Endothelial cell of umbilical vein (primary cell): Measurements from ENCODE around the gene PLEKHB1. TPM values are rescaled to one million over a fixed set of nuclear protein-coding genes. Genes with fewer than 3 reads are reported as not detected.

Source experiments
- BruUV-seq: library from RNA; stranded (reverse); fragments of 400-500 nt; replicated peaks from 2 replicates; lab custom pipeline; 2021; lab: Mats Ljungman, UMichigan
- CTCF ChIA-PET: fragments of 300-600, 350-600 bp; sonication (Branson Sonifier 250); formaldehyde crosslinking; loops from one replicate; lab custom pipeline; 2021; ENCODE audit warnings: antibody characterized with exemption, inconsistent platforms; lab: Charles Lee
- POLR2A ChIA-PET: fragments of 300-600, 350-600 bp; sonication (Branson Sonifier 250); formaldehyde crosslinking; loops from one replicate; lab custom pipeline; 2021; ENCODE audit warnings: antibody characterized with exemption, inconsistent platforms; lab: Charles Lee
- DNase-seq: peaks from one replicate; pipeline ENCODE4 v3.0.0-alpha.2; 2011; ENCODE audit warnings: low read depth, low spot score
- FAIRE-seq: peaks from 2 replicates; lab custom pipeline; 2011; peaks lifted over from hg19 to GRCh38; lab: Jason Lieb, UNC
- H2AFZ ChIP-seq: 2 replicates; pipeline ENCODE4 v1.6.0; 2012; ENCODE audit warnings: low read depth, low read length, control low read depth, inconsistent platforms
- H3K27ac ChIP-seq: 2 replicates; pipeline ENCODE4 v1.5.1; 2011; ENCODE audit warnings: low read depth, mild to moderate bottlenecking, control low read depth, low read length, moderate library complexity; ENCODE audit not compliant: insufficient read depth
- H3K27me3 ChIP-seq, 2 experiments: 2 replicates each; pipeline versions ENCODE4 v1.6.0 to v1.6.1; 2011; ENCODE audit warnings: low read length in 2 of 2, mixed read lengths in 1 of 2; ENCODE audit not compliant: control insufficient read depth in 2 of 2, insufficient read depth in 2 of 2
- H3K36me3 ChIP-seq, 2 experiments: 2 replicates in 1 of 2; 3 replicates in 1 of 2; pipeline ENCODE4 v1.5.1; 2011; ENCODE audit warnings: low read length in 2 of 2, mild to moderate bottlenecking in 1 of 2, moderate library complexity in 1 of 2; ENCODE audit not compliant: control insufficient read depth in 2 of 2, insufficient read depth in 2 of 2; ENCODE audit errors: extremely low read depth in 1 of 2
- H3K4me1 ChIP-seq: 3 replicates; pipeline ENCODE4 v1.5.1; 2011; ENCODE audit warnings: mild to moderate bottlenecking, low read length; ENCODE audit not compliant: control insufficient read depth, insufficient read depth; ENCODE audit errors: extremely low read depth
- H3K4me2 ChIP-seq: 2 replicates; pipeline ENCODE4 v1.6.1; 2011; ENCODE audit warnings: low read length, control low read depth, mixed read lengths; ENCODE audit not compliant: insufficient read depth
- H3K4me3 ChIP-seq, 3 experiments: fragments of 200-600 bp in 1 of 3; sonication (generic), shearing (Covaris generic) in 1 of 3; replicated peaks in 1 of 3; 2 replicates each; pipeline ENCODE4 v1.5.1; 2011 to 2016; ENCODE audit warnings: control low read depth in 3 of 3, low read length in 3 of 3, mild to moderate bottlenecking in 2 of 3, inconsistent platforms in 1 of 3, low read depth in 1 of 3, moderate library complexity in 1 of 3; ENCODE audit not compliant: insufficient read depth in 1 of 3
- H3K79me2 ChIP-seq: 2 replicates; pipeline ENCODE4 v1.6.0; 2012; ENCODE audit warnings: low read length, inconsistent platforms; ENCODE audit not compliant: control insufficient read depth, insufficient read depth
- H3K9ac ChIP-seq: replicated peaks from 2 replicates; pipeline ENCODE3; 2011; ENCODE audit warnings: low read length, control low read depth; ENCODE audit not compliant: insufficient read depth; ENCODE audit errors: extremely low read depth
- H3K9me1 ChIP-seq: replicated peaks from 3 replicates; pipeline ENCODE4 v1.6.0; 2011; ENCODE audit warnings: mild to moderate bottlenecking, low read length; ENCODE audit not compliant: control insufficient read depth, insufficient read depth; ENCODE audit errors: extremely low read depth
- H3K9me3 ChIP-seq: replicated peaks from 2 replicates; pipeline ENCODE4 v1.5.1; 2012; ENCODE audit warnings: low read length, inconsistent platforms; ENCODE audit not compliant: control insufficient read depth, insufficient read depth
- H4K20me1 ChIP-seq: replicated peaks from 2 replicates; pipeline ENCODE3; 2011; ENCODE audit warnings: mild to moderate bottlenecking, low read length; ENCODE audit not compliant: control insufficient read depth, insufficient read depth; ENCODE audit errors: extremely low read depth
- EZH2 ChIP-seq: IDR thresholded peaks from 2 replicates; pipeline ENCODE4 v1.6.1; 2012; ENCODE audit warnings: borderline replicate concordance, low read depth, mild to moderate bottlenecking, moderate library complexity, low read length, inconsistent platforms; ENCODE audit not compliant: severe bottlenecking
- FOS ChIP-seq: IDR thresholded peaks from 2 replicates; pipeline ENCODE4 v1.6.1; 2011; ENCODE audit warnings: mild to moderate bottlenecking, low read length, moderate library complexity, borderline replicate concordance; ENCODE audit not compliant: insufficient read depth
- GATA2 ChIP-seq: IDR thresholded peaks from 2 replicates; pipeline ENCODE4 v1.7.0; 2011; ENCODE audit warnings: low read depth, mild to moderate bottlenecking, moderate library complexity, mixed read lengths, low read length; ENCODE audit not compliant: insufficient read length, insufficient read depth
- JUN ChIP-seq: IDR thresholded peaks from 2 replicates; pipeline ENCODE4 v1.6.1; 2011; ENCODE audit warnings: borderline replicate concordance, low read depth; ENCODE audit not compliant: insufficient read length, insufficient read depth
- MYC ChIP-seq: IDR thresholded peaks from one replicate; pipeline ENCODE4 v1.6.1; 2011; ENCODE audit warnings: mild to moderate bottlenecking, low read depth, low read length
- POLR2A ChIP-seq: IDR thresholded peaks from 2 replicates; pipeline ENCODE4 v1.6.1; 2012; ENCODE audit warnings: low read depth, mild to moderate bottlenecking, control low read depth, low read length
- POLR2AphosphoS5 ChIP-seq: IDR thresholded peaks from 2 replicates; pipeline ENCODE4 v1.6.1; 2012; ENCODE audit warnings: low read depth, mild to moderate bottlenecking, control low read depth, low read length, moderate library complexity; ENCODE audit not compliant: insufficient read depth
- dilution Hi-C: fragments of 300-500 bp; cut with MboI; formaldehyde crosslinking; loops from one replicate; pipeline ENCODE4 v1.15.0; 2019; ENCODE audit warnings: low sequenced_read_pairs; ENCODE audit not compliant: extremely low pct_ligation_motif_present
- intact Hi-C: fragments of 100-400 bp; cut with micrococcal nuclease; formaldehyde crosslinking; loops from one replicate; pipeline ENCODE4 v1.10.0; 2022
- polyA plus RNA-seq, 4 experiments: library from polyadenylated mRNA; depleted of rRNA in 3 of 4; stranded (reverse) in 3 of 4; unstranded in 1 of 4; fragments of >200 nt; gene quantifications; 2 replicates each; pipeline versions ENCODE4 v1.2.1 to v1.2.3, GENCODE V29; 2011 to 2012; ENCODE audit warnings: missing spikeins in 1 of 4
- total RNA-seq: library from RNA; stranded (reverse); gene quantifications from 2 replicates; pipeline ENCODE4 v1.2.3, GENCODE V29; 2021
- TF ChIP-seq, protein P1 (sequence below): IDR thresholded peaks from 2 replicates; pipeline ENCODE4 v1.6.1; 2011; ENCODE audit not compliant: insufficient read depth, insufficient read length
- TF ChIP-seq, protein P2 (sequence below), 2 donors: IDR thresholded peaks; 1 replicate in 1 of 2; 2 replicates in 1 of 2; pipeline ENCODE4 v1.5.1; 2011; ENCODE audit warnings: low read length in 2 of 2, mild to moderate bottlenecking in 2 of 2, moderate library complexity in 2 of 2, control low read depth in 1 of 2, inconsistent platforms in 1 of 2, low read depth in 1 of 2; ENCODE audit not compliant: insufficient read depth in 1 of 2; ENCODE audit errors: extremely low read depth in 1 of 2

PLEKHB1 gene
- total and polyA plus RNA-seq, 2 donors (not counting 3 experiments of a cell fraction or from before 2014, with no cell fraction given), result 0.75 to 0.99 TPM

DNA sequence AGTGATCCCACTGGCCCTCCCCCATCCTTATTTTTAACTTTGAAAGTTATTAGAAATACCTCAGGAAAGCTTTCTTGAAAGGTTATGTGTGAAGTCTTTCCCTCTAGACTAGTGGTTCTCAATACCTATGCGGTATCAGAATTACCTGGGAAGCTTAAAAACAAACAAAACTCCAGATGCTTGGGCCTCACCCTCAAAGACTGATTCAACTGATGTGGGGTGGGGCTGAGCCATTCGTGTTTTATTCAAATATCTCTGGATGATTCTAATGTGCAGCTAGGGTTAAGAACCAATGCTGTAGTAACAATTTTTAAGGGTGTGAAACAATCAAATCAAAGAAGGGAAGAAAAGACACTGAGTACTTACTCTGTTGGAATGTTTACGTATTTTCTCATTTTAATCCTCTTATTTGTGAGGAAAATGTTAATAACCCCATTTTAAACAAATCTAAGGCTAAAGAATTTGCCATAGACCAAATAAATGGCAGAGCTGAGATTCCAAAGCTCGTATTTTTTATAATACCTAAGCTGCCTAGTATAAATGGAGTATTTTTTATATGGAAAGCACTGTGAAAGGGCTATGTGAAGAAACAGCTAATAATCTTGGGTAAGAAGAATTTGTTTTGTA lies 47.6 kb downstream of the PLEKHB1 start:
- no peak for DNase-seq

More for the DNA sequence above, 47.6 kb downstream of the PLEKHB1 start:
- ChIA-PET CTCF (interaction anchor here (1.4 to 2.4 kb wide), 4 partner anchors 12 to 237 kb away, joined by 4 to 8 read pairs (median 5); no protein-coding TSS in a partner anchor), POLR2A (no interaction called here)
- no peaks in the 10 kb centered on the region for H3K79me2 ChIP-seq
- H3K4me2 ChIP-seq, result no peak overlapping the region
- no TSS peak for BruUV-seq
- H3K27ac ChIP-seq, result no peak overlapping the region
- no peak overlapping the region for H3K4me3 ChIP-seq
- H3K9me3 ChIP-seq, result no peaks in the 10 kb centered on the region
- H2AFZ ChIP-seq, result no peak overlapping the region
- peaks cover 5 to 6% of the 10 kb centered on the region in 2 experiments for H3K36me3 ChIP-seq
- no peaks in the 10 kb centered on the region for H3K27me3 ChIP-seq
- H4K20me1 ChIP-seq, result no peaks in the 10 kb centered on the region
- dilution Hi-C loops, result no loop called here
- H3K9me1 ChIP-seq, result no peaks in the 10 kb centered on the region
- FAIRE-seq, result no peak
- no peak for TF ChIP-seq POLR2A
- no peak for TF ChIP-seq EZH2
- TF ChIP-seq FOS, result no peak
- no peak for TF ChIP-seq MYC
- TF ChIP-seq POLR2AphosphoS5, result no peak
- TF ChIP-seq GATA2, result no peak
- TF ChIP-seq, protein P1, sequence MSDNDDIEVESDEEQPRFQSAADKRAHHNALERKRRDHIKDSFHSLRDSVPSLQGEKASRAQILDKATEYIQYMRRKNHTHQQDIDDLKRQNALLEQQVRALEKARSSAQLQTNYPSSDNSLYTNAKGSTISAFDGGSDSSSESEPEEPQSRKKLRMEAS, result no peak
- TF ChIP-seq, protein P2, sequence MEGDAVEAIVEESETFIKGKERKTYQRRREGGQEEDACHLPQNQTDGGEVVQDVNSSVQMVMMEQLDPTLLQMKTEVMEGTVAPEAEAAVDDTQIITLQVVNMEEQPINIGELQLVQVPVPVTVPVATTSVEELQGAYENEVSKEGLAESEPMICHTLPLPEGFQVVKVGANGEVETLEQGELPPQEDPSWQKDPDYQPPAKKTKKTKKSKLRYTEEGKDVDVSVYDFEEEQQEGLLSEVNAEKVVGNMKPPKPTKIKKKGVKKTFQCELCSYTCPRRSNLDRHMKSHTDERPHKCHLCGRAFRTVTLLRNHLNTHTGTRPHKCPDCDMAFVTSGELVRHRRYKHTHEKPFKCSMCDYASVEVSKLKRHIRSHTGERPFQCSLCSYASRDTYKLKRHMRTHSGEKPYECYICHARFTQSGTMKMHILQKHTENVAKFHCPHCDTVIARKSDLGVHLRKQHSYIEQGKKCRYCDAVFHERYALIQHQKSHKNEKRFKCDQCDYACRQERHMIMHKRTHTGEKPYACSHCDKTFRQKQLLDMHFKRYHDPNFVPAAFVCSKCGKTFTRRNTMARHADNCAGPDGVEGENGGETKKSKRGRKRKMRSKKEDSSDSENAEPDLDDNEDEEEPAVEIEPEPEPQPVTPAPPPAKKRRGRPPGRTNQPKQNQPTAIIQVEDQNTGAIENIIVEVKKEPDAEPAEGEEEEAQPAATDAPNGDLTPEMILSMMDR (IDR thresholded peaks at IDR 0.05; ENCODE audit: extremely low read depth in 1 of 2, insufficient read depth in 1 of 2, low read depth in 1 of 2, low read length in 2 of 2), result no peak
- no peak for TF ChIP-seq JUN
- H3K9ac ChIP-seq, result no peak overlapping the region
- intact Hi-C loops, result no loop called here
- H3K4me1 ChIP-seq, result no peaks in the 10 kb centered on the region
